Measurements from ENCODE around the gene VAMP1.
"Not testable (repeated sequence)": the region's sequence is repeated elsewhere in the genome, so short reads cannot be mapped to it uniquely, and the experiment has no call there.

The VAMP1 gene, protein sequence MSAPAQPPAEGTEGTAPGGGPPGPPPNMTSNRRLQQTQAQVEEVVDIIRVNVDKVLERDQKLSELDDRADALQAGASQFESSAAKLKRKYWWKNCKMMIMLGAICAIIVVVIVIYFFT

DNA sequence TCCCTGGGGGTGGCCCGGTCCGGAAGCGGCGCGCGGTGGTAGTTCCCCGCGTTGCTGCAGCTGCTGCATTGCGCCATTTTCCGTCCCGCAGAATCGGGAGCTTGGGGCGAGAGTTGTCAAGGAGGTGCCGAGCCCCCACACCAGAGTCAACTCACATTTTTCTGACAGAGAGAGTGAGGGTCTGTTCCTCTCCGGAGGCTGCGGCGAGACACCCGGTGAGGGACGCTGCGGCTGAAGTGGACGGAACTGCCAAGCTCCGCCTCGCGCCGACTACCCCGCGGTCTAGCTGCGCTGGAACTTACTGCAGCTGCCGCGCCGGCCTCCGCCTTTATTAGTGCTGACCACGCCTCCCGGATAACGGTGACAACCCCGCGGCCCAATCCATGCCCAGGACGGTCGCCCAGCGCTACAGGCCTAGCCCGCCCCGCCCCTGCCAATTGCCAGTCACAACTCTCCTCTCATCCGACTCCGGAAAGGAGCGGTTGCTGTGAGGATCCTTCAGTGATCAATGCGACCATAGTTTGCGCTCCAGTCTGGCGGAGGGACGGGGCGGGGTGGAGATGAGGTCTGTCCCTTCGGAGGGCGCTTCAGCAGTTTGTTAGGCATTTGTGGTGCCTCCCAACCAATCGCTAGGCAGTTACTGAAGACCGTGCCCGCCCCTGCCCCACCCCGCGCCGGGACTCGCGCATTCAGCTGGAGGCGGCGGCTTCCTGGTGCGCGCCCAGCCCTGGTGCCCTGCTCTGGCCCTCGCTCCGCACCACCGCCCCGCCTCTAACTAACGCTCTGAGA lies at the start of gene VAMP1:
VAMP1 (minus strand) TSS at position 303 of the 789 bp plus-strand sequence; CDS start at position 157, 146 bp downstream.
- H3K36me3 ChIP-seq (ENCODE audit: control insufficient read depth in 5 of 5, insufficient read depth in 5 of 5, low read length in 5 of 5), result peaks cover 0 to 9% (median 5%) of the 10 kb centered on the region in 5 donors
- H3K27ac ChIP-seq (ENCODE audit: low read depth, low read length), result peak within 1 kb of the TSS; percentile 55
- H3K4me3 ChIP-seq (ENCODE audit: low read depth in 1 of 5, low read length in 5 of 5), result peak within 1 kb of the TSS; percentile 75 to 91 (median 83)
- H3K4me1 ChIP-seq (ENCODE audit: control insufficient read depth in 5 of 5, insufficient read depth in 5 of 5, low read length in 5 of 5), result peaks cover 4 to 23% (median 19%) of the 10 kb centered on the region in 5 donors
- H3K9me3 ChIP-seq (ENCODE audit: control insufficient read depth in 5 of 5, low read length in 5 of 5), result no peaks in the 10 kb centered on the region
- H3K9ac ChIP-seq (ENCODE audit: low read length in 5 of 5), result peak within 1 kb of the TSS in 4 of 5 donors; percentile 40 to 84 (median 72)
- no peaks in the 10 kb centered on the region for H3K27me3 ChIP-seq (ENCODE audit: control insufficient read depth in 5 of 5, insufficient read depth in 4 of 5, low read length in 5 of 5)

GRCh38 chr12:6520186-6520585 lies 49.7 kb upstream of the VAMP1 start:
- no peak overlapping the region for H3K27ac ChIP-seq (ENCODE audit: low read depth, low read length)
- no peaks in the 10 kb centered on the region for H3K9me3 ChIP-seq (ENCODE audit: control insufficient read depth in 5 of 5, low read length in 5 of 5)
- H3K4me3 ChIP-seq (ENCODE audit: low read depth in 1 of 5, low read length in 5 of 5), result no peak overlapping the region
- H3K27me3 ChIP-seq (ENCODE audit: control insufficient read depth in 5 of 5, insufficient read depth in 4 of 5, low read length in 5 of 5), result no peaks in the 10 kb centered on the region
- H3K4me1 ChIP-seq (ENCODE audit: control insufficient read depth in 5 of 5, insufficient read depth in 5 of 5, low read length in 5 of 5), result no peaks in the 10 kb centered on the region
- no peak overlapping the region for H3K9ac ChIP-seq (ENCODE audit: low read length in 5 of 5)
- H3K36me3 ChIP-seq (ENCODE audit: control insufficient read depth in 5 of 5, insufficient read depth in 5 of 5, low read length in 5 of 5), result peaks cover 24 to 89% (median 67%) of the 10 kb centered on the region in 5 donors

DNA sequence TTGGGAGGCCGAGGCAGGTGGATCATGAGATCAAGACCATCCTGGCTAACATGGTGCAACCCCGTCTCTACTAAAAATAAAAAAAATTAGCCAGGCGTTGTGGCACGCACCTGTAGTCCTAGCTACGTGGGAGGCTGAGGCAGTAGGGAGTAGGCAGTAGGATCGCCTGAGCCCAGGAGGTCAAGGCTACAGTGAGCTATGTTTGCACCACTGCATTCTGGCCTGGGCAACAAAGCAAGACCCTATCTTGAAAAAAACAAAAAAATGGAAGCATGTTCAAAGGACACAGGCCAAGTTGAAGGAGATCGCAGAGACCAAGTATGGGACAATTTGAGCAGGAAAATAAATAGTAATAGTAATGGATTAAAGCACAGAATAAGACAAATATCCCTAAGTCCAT lies 37.6 kb upstream of the VAMP1 start:
- H3K4me1 ChIP-seq (ENCODE audit: control insufficient read depth in 5 of 5, insufficient read depth in 5 of 5, low read length in 5 of 5), result no peaks in the 10 kb centered on the region
- no peak overlapping the region for H3K27ac ChIP-seq (ENCODE audit: low read depth, low read length)
- no peaks in the 10 kb centered on the region for H3K9me3 ChIP-seq (ENCODE audit: control insufficient read depth in 5 of 5, low read length in 5 of 5)
- H3K27me3 ChIP-seq (ENCODE audit: control insufficient read depth in 5 of 5, insufficient read depth in 4 of 5, low read length in 5 of 5), result no peaks in the 10 kb centered on the region
- peaks cover 0 to 45% (median 27%) of the 10 kb centered on the region in 5 donors for H3K36me3 ChIP-seq (ENCODE audit: control insufficient read depth in 5 of 5, insufficient read depth in 5 of 5, low read length in 5 of 5)
- H3K9ac ChIP-seq (ENCODE audit: low read length in 5 of 5), result no peak overlapping the region
- H3K4me3 ChIP-seq (ENCODE audit: low read depth in 1 of 5, low read length in 5 of 5), result no peak overlapping the region

- H3K27me3 ChIP-seq (ENCODE audit: control insufficient read depth in 5 of 5, insufficient read depth in 4 of 5, low read length in 5 of 5), result no peaks in the 10 kb centered on the region
- H3K4me3 ChIP-seq (ENCODE audit: low read depth in 1 of 5, low read length in 5 of 5), result no peak overlapping the region
- no peaks in the 10 kb centered on the region for H3K4me1 ChIP-seq (ENCODE audit: control insufficient read depth in 5 of 5, insufficient read depth in 5 of 5, low read length in 5 of 5)
- H3K27ac ChIP-seq (ENCODE audit: low read depth, low read length), result no peak overlapping the region
- no peaks in the 10 kb centered on the region for H3K9me3 ChIP-seq (ENCODE audit: control insufficient read depth in 5 of 5, low read length in 5 of 5)
- H3K9ac ChIP-seq (ENCODE audit: low read length in 5 of 5), result no peak overlapping the region
- peaks cover 0 to 41% (median 21%) of the 10 kb centered on the region in 5 donors for H3K36me3 ChIP-seq (ENCODE audit: control insufficient read depth in 5 of 5, insufficient read depth in 5 of 5, low read length in 5 of 5)
These were observed 36.9 kb upstream of the VAMP1 start for GRCh38 chr12:6507102-6507998.

DNA sequence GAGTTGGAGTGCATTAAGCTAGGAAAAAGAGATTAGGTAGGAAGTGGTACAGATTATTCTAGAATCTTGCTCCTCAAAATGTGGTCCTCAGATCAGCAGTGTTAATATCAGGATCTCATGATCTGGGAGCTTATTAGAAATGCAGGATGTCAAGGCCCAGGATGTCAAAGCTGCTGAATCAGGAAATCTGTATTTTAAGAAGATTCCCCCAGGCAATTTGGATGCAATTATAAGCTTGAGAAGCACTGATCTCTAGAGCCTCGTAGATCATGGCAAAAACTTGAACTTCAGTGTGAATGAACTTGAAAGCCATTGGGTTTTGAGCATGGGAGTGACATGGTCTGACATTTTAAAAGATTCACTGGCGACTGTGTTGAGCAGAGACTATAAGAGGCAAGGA lies 30.0 kb upstream of the VAMP1 start:
- Histone ChIP-seq H3K4me3 (ENCODE audit: low read depth in 1 of 5, low read length in 5 of 5) (no peak overlapping the region), H3K27me3 (ENCODE audit: control insufficient read depth in 5 of 5, insufficient read depth in 4 of 5, low read length in 5 of 5) (no peaks in the 10 kb centered on the region), H3K4me1 (ENCODE audit: control insufficient read depth in 5 of 5, insufficient read depth in 5 of 5, low read length in 5 of 5) (peaks cover 0 to 2% (median 0%) of the 10 kb centered on the region in 5 donors), H3K9me3 (ENCODE audit: control insufficient read depth in 5 of 5, low read length in 5 of 5) (no peaks in the 10 kb centered on the region), H3K27ac (ENCODE audit: low read depth, low read length) (no peak overlapping the region), H3K9ac (ENCODE audit: low read length in 5 of 5) (no peak overlapping the region), H3K36me3 (ENCODE audit: control insufficient read depth in 5 of 5, insufficient read depth in 5 of 5, low read length in 5 of 5) (peaks cover 9 to 36% (median 10%) of the 10 kb centered on the region in 5 donors)

- Histone ChIP-seq H3K4me1 (ENCODE audit: control insufficient read depth in 5 of 5, insufficient read depth in 5 of 5, low read length in 5 of 5) (peaks cover 0 to 24% (median 22%) of the 10 kb centered on the region in 5 donors), H3K36me3 (ENCODE audit: control insufficient read depth in 5 of 5, insufficient read depth in 5 of 5, low read length in 5 of 5) (peaks cover 5 to 23% (median 10%) of the 10 kb centered on the region in 5 donors)
- not testable (repeated sequence) for H3K27ac ChIP-seq (ENCODE audit: low read depth, low read length); H3K27me3 ChIP-seq (ENCODE audit: control insufficient read depth in 5 of 5, insufficient read depth in 4 of 5, low read length in 5 of 5); H3K4me3 ChIP-seq (ENCODE audit: low read depth in 1 of 5, low read length in 5 of 5); H3K9me3 ChIP-seq (ENCODE audit: control insufficient read depth in 5 of 5, low read length in 5 of 5); H3K9ac ChIP-seq (ENCODE audit: low read length in 5 of 5)
These were observed 26.8 kb upstream of the VAMP1 start for GRCh38 chr12:6497291-6497690.

DNA sequence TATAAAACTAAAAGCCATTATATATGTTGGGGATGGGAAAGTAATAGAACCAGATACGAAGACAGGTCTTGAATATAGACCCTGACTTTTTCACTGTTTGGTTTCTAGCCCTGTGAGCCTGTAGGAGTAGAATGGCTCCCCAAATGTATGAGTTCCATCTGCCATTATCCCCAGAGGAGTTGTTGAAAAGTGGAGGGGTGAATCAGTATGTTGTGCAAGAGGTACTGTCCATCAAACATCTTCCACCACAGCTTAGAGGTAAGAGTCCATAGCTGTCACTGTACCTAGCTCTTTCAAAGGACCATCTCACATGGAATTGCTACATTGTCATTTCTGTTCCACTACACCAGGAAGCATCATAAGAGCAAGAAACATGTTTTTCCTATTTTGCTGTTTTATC lies 24.5 kb upstream of the VAMP1 start:
- no peak overlapping the region for H3K27ac ChIP-seq (ENCODE audit: low read depth, low read length)
- H3K36me3 ChIP-seq (ENCODE audit: control insufficient read depth in 5 of 5, insufficient read depth in 5 of 5, low read length in 5 of 5), result peaks cover 7 to 22% (median 9%) of the 10 kb centered on the region in 5 donors
- peaks cover 0 to 26% (median 23%) of the 10 kb centered on the region in 5 donors for H3K4me1 ChIP-seq (ENCODE audit: control insufficient read depth in 5 of 5, insufficient read depth in 5 of 5, low read length in 5 of 5)
- H3K9me3 ChIP-seq (ENCODE audit: control insufficient read depth in 5 of 5, low read length in 5 of 5), result no peaks in the 10 kb centered on the region
- H3K4me3 ChIP-seq (ENCODE audit: low read depth in 1 of 5, low read length in 5 of 5), result peak overlapping the region in 1 of 5 donors; percentile 89
- no peaks in the 10 kb centered on the region for H3K27me3 ChIP-seq (ENCODE audit: control insufficient read depth in 5 of 5, insufficient read depth in 4 of 5, low read length in 5 of 5)
- H3K9ac ChIP-seq (ENCODE audit: low read length in 5 of 5), result no peak overlapping the region

DNA sequence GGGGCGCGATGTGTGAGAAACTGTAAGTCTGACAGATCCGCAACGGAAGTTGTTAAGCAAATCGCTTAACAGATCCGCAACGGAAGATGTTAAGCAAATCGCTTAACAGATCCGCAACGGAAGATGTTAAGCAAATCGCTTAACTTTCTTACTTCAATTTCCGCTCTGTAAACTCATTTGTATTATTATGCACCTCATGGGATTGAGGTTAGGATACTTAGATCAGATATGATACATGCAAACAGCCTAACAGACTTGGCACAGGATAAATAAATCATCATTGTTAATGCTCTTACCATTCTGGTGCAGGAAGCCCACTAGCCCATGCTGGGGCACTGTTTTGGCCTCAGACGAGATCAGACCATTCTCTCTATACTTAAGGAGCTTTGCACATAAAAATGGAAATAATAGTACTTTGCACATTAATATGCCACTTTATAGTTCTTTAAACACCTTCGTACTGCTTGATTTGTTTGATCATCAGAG lies 23.8 kb upstream of the VAMP1 start:
- H3K36me3 ChIP-seq (ENCODE audit: control insufficient read depth in 5 of 5, insufficient read depth in 5 of 5, low read length in 5 of 5), result peaks cover 7 to 20% (median 9%) of the 10 kb centered on the region in 5 donors
- H3K27ac ChIP-seq (ENCODE audit: low read depth, low read length), result peak overlapping the region; percentile 98
- peak overlapping the region; percentile 79 to 94 (median 90) for H3K4me3 ChIP-seq (ENCODE audit: low read depth in 1 of 5, low read length in 5 of 5)
- H3K9me3 ChIP-seq (ENCODE audit: control insufficient read depth in 5 of 5, low read length in 5 of 5), result no peaks in the 10 kb centered on the region
- H3K4me1 ChIP-seq (ENCODE audit: control insufficient read depth in 5 of 5, insufficient read depth in 5 of 5, low read length in 5 of 5), result peaks cover 0 to 26% (median 23%) of the 10 kb centered on the region in 5 donors
- peak overlapping the region in 4 of 5 donors; percentile 44 to 71 (median 62) for H3K9ac ChIP-seq (ENCODE audit: low read length in 5 of 5)
- no peaks in the 10 kb centered on the region for H3K27me3 ChIP-seq (ENCODE audit: control insufficient read depth in 5 of 5, insufficient read depth in 4 of 5, low read length in 5 of 5)

GRCh38 chr12:6493497-6494257 lies 23.2 kb upstream of the VAMP1 start, which contains the start of gene NCAPD2:
Gene NCAPD2 (plus strand): TSS chr12:6494102. CDS start chr12:6495099, 997 bp downstream.
- Histone ChIP-seq H3K27ac (ENCODE audit: low read depth, low read length) (peak within 1 kb of the TSS; percentile 98), H3K9ac (ENCODE audit: low read length in 5 of 5) (peak within 1 kb of the TSS; percentile 70 to 97 (median 93)), H3K9me3 (ENCODE audit: control insufficient read depth in 5 of 5, low read length in 5 of 5) (no peaks in the 10 kb centered on the region), H3K27me3 (ENCODE audit: control insufficient read depth in 5 of 5, insufficient read depth in 4 of 5, low read length in 5 of 5) (no peaks in the 10 kb centered on the region), H3K4me1 (ENCODE audit: control insufficient read depth in 5 of 5, insufficient read depth in 5 of 5, low read length in 5 of 5) (peaks cover 0 to 26% (median 23%) of the 10 kb centered on the region in 5 donors), H3K36me3 (ENCODE audit: control insufficient read depth in 5 of 5, insufficient read depth in 5 of 5, low read length in 5 of 5) (peaks cover 7 to 14% (median 9%) of the 10 kb centered on the region in 5 donors), H3K4me3 (ENCODE audit: low read depth in 1 of 5, low read length in 5 of 5) (peak within 1 kb of the TSS; percentile 88 to 99 (median 92))

All from subcutaneous abdominal adipose tissue (tissue), 5 donors.